ENCODE data around the gene RNF113B. TPM values are rescaled to one million over a fixed set of nuclear protein-coding genes. Genes with fewer than 3 reads are reported as not detected.

RNF113B gene
- total and polyA plus RNA-seq, 4 donors = 0.64 TPM; not detected in 3

GRCh38 chr13:98201984-98202383 lies 24.9 kb upstream of the RNF113B start (continued):
- peak; percentile 66 for TF ChIP-seq ZBTB33 (IDR thresholded peaks at IDR 0.05)
- TF ChIP-seq MAX (IDR thresholded peaks at IDR 0.05) = peak; percentile 74
- peak; percentile 40 to 64 for TF ChIP-seq RAD21 (IDR thresholded peaks at IDR 0.05)

GRCh38 chr13:98201189-98201588 lies 24.1 kb upstream of the RNF113B start:
- Histone ChIP-seq H3K4me1 (ENCODE audit: control insufficient read depth in 4 of 4, insufficient read depth in 4 of 4, low read length in 3 of 4) (peaks cover 10 to 46% (median 30%) of the 10 kb centered on the region in 4 donors), H3K27ac (ENCODE audit: low read depth in 1 of 2, low read length in 2 of 2) (peak overlapping the region; percentile 2 to 50)
- no peak for DNase-seq (ENCODE audit: low spot score)

GRCh38 chr13:98200211-98200878 lies 23.3 kb upstream of the RNF113B start:
- 94% methylated on average over 5 of the region's 5 CpGs for WGBS

More at GRCh38 chr13:98201189-98201588, 24.1 kb upstream of the RNF113B start:
- Histone ChIP-seq H3K36me3 (ENCODE audit: control insufficient read depth in 4 of 4, insufficient read depth in 3 of 4, low read depth in 1 of 4, low read length in 3 of 4) (no peaks in the 10 kb centered on the region), H3K27me3 (ENCODE audit: control insufficient read depth in 4 of 4, insufficient read depth in 4 of 4, low read length in 3 of 4) (no peaks in the 10 kb centered on the region), H3K4me3 (ENCODE audit: low read depth in 1 of 3, low read length in 3 of 3) (no peak overlapping the region), H3K9ac (ENCODE audit: low read depth in 1 of 2, low read length in 2 of 2) (no peak overlapping the region), H3K9me3 (ENCODE audit: control insufficient read depth in 4 of 4, low read length in 3 of 4) (peaks cover 0 to under 1% (median 0%) of the 10 kb centered on the region in 4 donors)
- TF ChIP-seq MAX (IDR thresholded peaks at IDR 0.05) = no peak
- TF ChIP-seq ZBTB33 (IDR thresholded peaks at IDR 0.05) = no peak
- no peak for TF ChIP-seq EGR1 (IDR thresholded peaks at IDR 0.05; ENCODE audit: low read depth in 2 of 2)
- no peak for TF ChIP-seq FOXA1 (IDR thresholded peaks at IDR 0.05)
- no peak for TF ChIP-seq HNF4A (conservative IDR thresholded peaks at IDR 0.05)
- no peak for TF ChIP-seq RXRA (IDR thresholded peaks at IDR 0.05)
- no peak for TF ChIP-seq GABPA (IDR thresholded peaks at IDR 0.05 in 1 of 2, conservative IDR thresholded peaks at IDR 0.05 in 1 of 2)
- no peak for TF ChIP-seq NR2F2 (IDR thresholded peaks at IDR 0.05)
- WGBS = 84% methylated on average over 8 of the region's 8 CpGs

More at GRCh38 chr13:98200211-98200878, 23.3 kb upstream of the RNF113B start:
- TF ChIP-seq TAF1 (conservative IDR thresholded peaks at IDR 0.05) = no peak
- TF ChIP-seq FOXA2 (IDR thresholded peaks at IDR 0.05) = no peak
- no peak for TF ChIP-seq RAD21 (IDR thresholded peaks at IDR 0.05)
- TF ChIP-seq YY1 (IDR thresholded peaks at IDR 0.05) = no peak
- Histone ChIP-seq H3K27me3 (ENCODE audit: control insufficient read depth in 4 of 4, insufficient read depth in 4 of 4, low read length in 3 of 4) (no peaks in the 10 kb centered on the region), H3K9ac (ENCODE audit: low read depth in 1 of 2, low read length in 2 of 2) (no peak overlapping the region), H3K9me3 (ENCODE audit: control insufficient read depth in 4 of 4, low read length in 3 of 4) (no peaks in the 10 kb centered on the region), H3K36me3 (ENCODE audit: control insufficient read depth in 4 of 4, insufficient read depth in 3 of 4, low read depth in 1 of 4, low read length in 3 of 4) (no peaks in the 10 kb centered on the region), H3K27ac (ENCODE audit: low read depth in 1 of 2, low read length in 2 of 2) (no peak overlapping the region), H3K4me1 (ENCODE audit: control insufficient read depth in 4 of 4, insufficient read depth in 4 of 4, low read length in 3 of 4) (peaks cover 15 to 51% (median 34%) of the 10 kb centered on the region in 4 donors), H3K4me3 (ENCODE audit: low read depth in 1 of 3, low read length in 3 of 3) (no peak overlapping the region)
- DNase-seq (ENCODE audit: low spot score) = no peak
